Femur (tissue), 1 donor: ENCODE results near the gene AGMO.

Source experiments
- DNase-seq: peaks from one replicate; pipeline ENCODE4 v3.0.0-alpha.2; 2017

The AGMO gene

DNA sequence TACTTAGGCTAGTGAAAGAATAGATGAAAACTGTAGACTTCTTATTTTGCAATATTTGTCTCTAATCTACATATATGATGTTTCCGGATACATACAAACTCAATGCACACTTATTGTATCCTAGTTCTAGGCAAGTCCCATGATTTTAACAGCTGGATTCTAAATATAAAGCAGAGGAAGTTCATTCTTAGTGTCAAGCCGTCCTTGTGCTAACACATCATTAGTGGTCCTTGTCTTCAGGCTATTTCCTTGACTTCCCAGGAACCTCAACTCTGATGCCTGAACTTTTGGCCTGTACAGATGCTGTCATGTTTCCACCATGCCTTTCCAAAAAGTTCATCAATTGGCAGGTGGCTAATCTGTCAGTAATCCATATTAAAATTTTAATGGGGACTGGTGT lies 357.4 kb downstream of the AGMO start:
- DNase-seq, result no peak

DNA sequence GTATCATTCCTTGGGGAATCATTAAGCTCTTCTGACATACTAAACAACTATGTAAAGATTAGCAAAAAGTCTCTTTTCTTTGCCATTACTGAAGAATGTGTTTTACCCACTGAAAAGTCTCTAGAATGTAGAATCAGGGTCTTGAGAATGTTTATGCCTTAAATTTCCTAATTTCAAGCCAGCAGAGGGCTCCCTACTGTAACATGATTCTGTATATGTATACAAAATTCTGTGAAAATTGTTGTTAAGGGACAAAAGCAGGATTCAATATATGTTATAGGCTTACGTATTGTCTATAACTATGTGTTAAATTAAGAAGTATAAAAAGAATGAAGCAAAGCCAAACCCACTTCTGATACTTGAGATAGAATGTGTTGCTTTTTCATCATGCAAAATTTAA lies 362.3 kb downstream of the AGMO start:
- DNase-seq, result no peak

- DNase-seq, result no peak
Measured at GRCh38 chr7:15197042-15197977, 364.5 kb downstream of the AGMO start.

- no peak for DNase-seq
Measured at GRCh38 chr7:15178065-15178464, 383.8 kb downstream of the AGMO start.

- no peak for DNase-seq
Measured at GRCh38 chr7:15176089-15176488, 385.7 kb downstream of the AGMO start.

DNA sequence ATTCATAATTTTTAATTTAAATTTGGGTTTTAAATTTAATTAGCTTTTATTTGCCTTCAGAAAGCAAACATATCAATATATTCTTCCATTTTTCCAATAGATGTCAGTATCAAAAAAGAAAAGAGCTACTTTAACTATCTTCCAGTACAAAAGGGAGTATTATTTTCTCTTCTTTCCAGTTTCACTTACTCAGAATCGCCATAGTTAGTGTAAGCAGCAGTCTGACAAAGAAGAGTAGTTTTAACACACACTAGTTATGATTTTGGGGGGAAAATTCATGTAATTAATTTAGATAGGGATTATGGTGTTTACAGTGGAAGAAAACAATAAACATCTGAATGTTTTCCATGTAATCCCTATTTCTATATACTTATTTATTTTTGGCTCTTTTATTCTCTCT lies 386.7 kb downstream of the AGMO start:
- no peak for DNase-seq

- no peak for DNase-seq
Measured at GRCh38 chr7:15174485-15174884, 387.3 kb downstream of the AGMO start.

- no peak for DNase-seq
Measured at GRCh38 chr7:15168489-15168888, 393.3 kb downstream of the AGMO start.

DNA sequence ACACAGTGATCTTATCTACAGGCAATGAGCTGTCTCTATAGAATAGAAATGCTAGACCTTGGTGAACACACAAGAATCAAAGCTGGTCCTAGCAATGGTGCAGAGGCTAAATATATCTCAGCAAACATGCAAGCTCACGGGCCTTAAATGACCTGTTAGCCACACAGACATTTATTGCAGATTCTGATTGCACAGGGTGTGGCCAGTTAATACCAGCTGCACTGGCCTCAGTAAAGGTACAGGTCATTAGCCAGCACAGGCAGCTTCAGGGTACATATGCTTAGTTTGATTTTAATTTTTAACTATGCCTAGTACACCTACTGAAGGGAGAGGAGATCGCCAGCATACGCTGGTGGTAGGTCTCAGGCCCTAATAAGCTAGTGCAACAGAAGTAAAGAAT lies 393.9 kb downstream of the AGMO start:
- DNase-seq, result no peak

DNA sequence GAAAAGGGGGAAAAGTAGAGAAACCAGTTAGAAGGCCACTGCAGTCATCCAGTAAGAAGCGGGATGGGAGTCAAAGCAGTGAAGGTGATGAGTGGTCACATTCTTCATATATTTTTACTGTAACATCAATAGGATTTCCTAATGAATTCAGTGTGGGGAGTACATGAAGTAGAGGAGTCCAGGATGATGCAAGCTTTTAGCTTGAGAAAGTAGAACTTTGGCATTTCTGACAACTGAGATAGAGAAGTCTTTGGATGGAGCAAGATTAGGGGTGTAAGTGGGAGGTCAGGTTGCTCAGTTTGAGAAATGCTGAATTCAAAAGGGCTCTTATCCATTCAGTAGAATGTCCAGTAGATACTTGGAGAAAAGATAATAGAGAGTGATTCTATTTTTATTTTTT lies 395.2 kb downstream of the AGMO start:
- DNase-seq, result no peak

- no peak for DNase-seq
Measured at GRCh38 chr7:15159261-15159660, 402.6 kb downstream of the AGMO start.

- no peak for DNase-seq
Measured at GRCh38 chr7:15158141-15158810, 403.5 kb downstream of the AGMO start.
